Lung microvascular endothelial cell (primary cell): ENCODE measurements around the gene CAMTA2. TPM values are rescaled to one million over a fixed set of nuclear protein-coding genes. Genes with fewer than 3 reads are reported as not detected.
A peak's percentile ranks its signal among the peaks of the same experiment; 100 is the strongest.

ENCODE experiments used
- DNase-seq, 2 donors: peaks; one replicate each; pipeline versions ENCODE4 v3.0.0 to v3.0.0-alpha.2; 2010; ENCODE audit warnings: low read depth in 2 of 2
- total RNA-seq: library from RNA; depleted of rRNA; stranded (reverse); fragments of >200 nt; gene quantifications from 2 replicates; pipeline ENCODE4 v1.2.1, GENCODE V29; 2014

CAMTA2 gene
- total RNA-seq, 1 donor from 2014 or later, result 7.9 TPM

GRCh38 chr17:4948166-4948930, 39.1 kb downstream of the CAMTA2 start, which contains the start of gene PFN1:
Gene PFN1 (minus strand): TSS chr17:4948530. CDS start chr17:4948394, 136 bp downstream.
- peak; percentile 90 to 95 for DNase-seq

GRCh38 chr17:4947411-4948165, 39.9 kb downstream of the CAMTA2 start:
- peak; percentile 64 to 66 for DNase-seq

GRCh38 chr17:4947010-4947410, 40.5 kb downstream of the CAMTA2 start:
- DNase-seq, result peak in 1 of 2 donors; percentile 33

- DNase-seq, result no peak
Observed at GRCh38 chr17:4946312-4946976, 41.0 kb downstream of the CAMTA2 start.

GRCh38 chr17:4945944-4946280, 41.6 kb downstream of the CAMTA2 start:
- no peak for DNase-seq

- DNase-seq, result peak; percentile 66 to 90
Observed at GRCh38 chr17:4945176-4945943, 42.1 kb downstream of the CAMTA2 start.

GRCh38 chr17:4944554-4945175, 42.8 kb downstream of the CAMTA2 start:
- no peak for DNase-seq

GRCh38 chr17:4944163-4944553, 43.3 kb downstream of the CAMTA2 start:
- DNase-seq, result no peak

GRCh38 chr17:4942760-4943508, 44.5 kb downstream of the CAMTA2 start:
- peak in 1 of 2 donors; percentile 10 for DNase-seq

- no peak for DNase-seq
Observed at GRCh38 chr17:4941319-4941610, 46.2 kb downstream of the CAMTA2 start.

GRCh38 chr17:4940555-4941318, 46.7 kb downstream of the CAMTA2 start:
- DNase-seq, result peak; percentile 15 to 35

GRCh38 chr17:4939796-4940554, 47.5 kb downstream of the CAMTA2 start, which contains the start of the genes RNF167 and SLC25A11:
Gene RNF167 (plus strand): TSS chr17:4940268. CDS start chr17:4940910, 642 bp downstream.
Gene SLC25A11 (minus strand): TSS chr17:4940046. CDS start chr17:4939910, 136 bp downstream.
- peak; percentile 100 for DNase-seq

- DNase-seq, result no peak
Observed at GRCh38 chr17:4939546-4939795, 48.0 kb downstream of the CAMTA2 start.

GRCh38 chr17:4938688-4939545, 48.6 kb downstream of the CAMTA2 start:
- peak; percentile 14 to 23 for DNase-seq

GRCh38 chr17:4938069-4938491, 49.4 kb downstream of the CAMTA2 start:
- DNase-seq, result no peak

- no peak for DNase-seq
Observed at GRCh38 chr17:4937553-4937952, 49.9 kb downstream of the CAMTA2 start.

GRCh38 chr17:4936436-4936835, 51.0 kb downstream of the CAMTA2 start:
- no peak for DNase-seq

GRCh38 chr17:4935650-4936049, 51.8 kb downstream of the CAMTA2 start:
- DNase-seq, result no peak
